Thoracic aorta (tissue), 2 donors: ENCODE results near the gene DIAPH1. TPM values are rescaled to one million over a fixed set of nuclear protein-coding genes. Genes with fewer than 3 reads are reported as not detected.

Experiments
- ATAC-seq: fragments of 150-250 bp; one replicate; pipeline ENCODE4 v1.8.0; 2017; ENCODE audit warnings: low read depth; ENCODE audit not compliant: insufficient number of reproducible peaks, low FRiP score
- DNase-seq: peaks from one replicate; pipeline ENCODE4 v3.0.0-alpha.2; 2020; ENCODE audit warnings: low spot score
- H3K27ac ChIP-seq, 2 donors: fragments of 200-600 bp; sonication (generic); 1 replicate in 1 of 2; 2 replicates in 1 of 2; pipeline ENCODE4 v1.5.1; 2016; ENCODE audit warnings: mild to moderate bottlenecking in 2 of 2, moderate library complexity in 2 of 2
- H3K27me3 ChIP-seq: fragments of 200-600 bp; sonication (generic); replicated peaks from 2 replicates; pipeline ENCODE4 v1.6.0; 2016; ENCODE audit warnings: mild to moderate bottlenecking; ENCODE audit not compliant: insufficient read depth
- H3K36me3 ChIP-seq: fragments of 200-600 bp; sonication (generic); one replicate; pipeline ENCODE4 v1.5.1; 2016
- H3K4me1 ChIP-seq, 2 donors: fragments of 200-600 bp; sonication (generic); 1 replicate in 1 of 2; 2 replicates in 1 of 2; pipeline versions ENCODE4 v1.5.1 to v1.6.0; 2016; ENCODE audit warnings: low read depth in 2 of 2, mild to moderate bottlenecking in 1 of 2; ENCODE audit not compliant: control insufficient read depth in 1 of 2
- H3K4me3 ChIP-seq: fragments of 200-600 bp; sonication (generic); 2 replicates; pipeline ENCODE4 v1.5.1; 2016; ENCODE audit warnings: mild to moderate bottlenecking
- H3K9me3 ChIP-seq: fragments of 200-600 bp; sonication (generic); 2 replicates; pipeline ENCODE4 v1.5.1; 2016
- CTCF ChIP-seq: fragments of 200-600 bp; sonication (generic); IDR thresholded peaks from one replicate; pipeline ENCODE4 v1.5.1; 2019; ENCODE audit warnings: antibody characterized with exemption
- total RNA-seq, 2 donors: library from RNA; depleted of rRNA; stranded (reverse); fragments of >200 nt; gene quantifications; one replicate each; pipeline versions ENCODE4 v1.1.0 to v1.2.3, GENCODE V29; 2016

Gene DIAPH1
- total RNA-seq, 2 donors from 2014 or later, result 91.0 to 93.1 TPM

DNA sequence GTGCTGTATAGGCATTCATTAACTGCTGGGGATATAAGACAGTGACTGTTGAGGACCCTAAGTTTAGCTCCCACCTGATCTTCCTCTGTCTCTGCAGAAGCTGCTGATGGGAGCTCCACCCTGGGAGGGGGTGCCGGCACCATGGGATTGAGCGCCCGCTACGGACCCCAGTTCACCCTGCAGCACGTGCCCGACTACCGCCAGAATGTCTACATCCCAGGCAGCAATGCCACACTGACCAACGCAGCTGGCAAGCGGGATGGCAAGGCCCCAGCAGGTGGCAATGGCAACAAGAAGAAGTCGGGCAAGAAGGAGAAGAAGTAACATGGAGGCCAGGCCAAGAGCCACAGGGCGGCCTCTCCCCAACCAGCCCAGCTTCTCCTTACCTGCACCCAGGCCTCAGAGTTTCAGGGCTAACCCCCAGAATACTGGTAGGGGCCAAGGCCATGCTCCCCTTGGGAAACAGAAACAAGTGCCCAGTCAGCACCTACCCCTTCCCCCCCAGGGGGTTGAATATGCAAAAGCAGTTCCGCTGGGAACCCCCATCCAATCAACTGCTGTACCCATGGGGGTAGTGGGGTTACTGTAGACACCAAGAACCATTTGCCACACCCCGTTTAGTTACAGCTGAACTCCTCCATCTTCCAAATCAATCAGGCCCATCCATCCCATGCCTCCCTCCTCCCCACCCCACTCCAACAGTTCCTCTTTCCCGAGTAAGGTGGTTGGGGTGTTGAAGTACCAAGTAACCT lies 107.8 kb downstream of the DIAPH1 start:
- ATAC-seq, result no peak
- peaks cover 49 to 77% of the 10 kb centered on the region in 2 donors for H3K4me1 ChIP-seq
- H3K36me3 ChIP-seq, result peaks cover 4% of the 10 kb centered on the region

GRCh38 chr5:141510160-141510559 lies 108.6 kb downstream of the DIAPH1 start:
- Histone ChIP-seq H3K27me3 (no peaks in the 10 kb centered on the region), H3K27ac (peak overlapping the region; percentile 97 to 98), H3K9me3 (no peaks in the 10 kb centered on the region), H3K4me1 (peaks cover 40 to 72% of the 10 kb centered on the region in 2 donors), H3K36me3 (peaks cover 4% of the 10 kb centered on the region), H3K4me3 (no peak overlapping the region)
- no peak for DNase-seq
- TF ChIP-seq CTCF, result no peak
- no peak for ATAC-seq

More for the DNA sequence above, 107.8 kb downstream of the DIAPH1 start:
- no peak for TF ChIP-seq CTCF
- Histone ChIP-seq H3K27me3 (no peaks in the 10 kb centered on the region), H3K4me3 (no peak overlapping the region), H3K27ac (peak overlapping the region; percentile 97 to 98), H3K9me3 (no peaks in the 10 kb centered on the region)
- no peak for DNase-seq

- no peak for TF ChIP-seq CTCF
- peaks cover 4% of the 10 kb centered on the region for H3K36me3 ChIP-seq
- peaks cover 29 to 60% of the 10 kb centered on the region in 2 donors for H3K4me1 ChIP-seq
- no peaks in the 10 kb centered on the region for H3K9me3 ChIP-seq
- peak overlapping the region; percentile 97 to 98 for H3K27ac ChIP-seq
- H3K4me3 ChIP-seq, result peak overlapping the region; percentile 62
- no peaks in the 10 kb centered on the region for H3K27me3 ChIP-seq
- DNase-seq (peak; percentile 66), ATAC-seq (peak; percentile 90)
Measured at GRCh38 chr5:141508798-141509611, 109.8 kb downstream of the DIAPH1 start.

DNA sequence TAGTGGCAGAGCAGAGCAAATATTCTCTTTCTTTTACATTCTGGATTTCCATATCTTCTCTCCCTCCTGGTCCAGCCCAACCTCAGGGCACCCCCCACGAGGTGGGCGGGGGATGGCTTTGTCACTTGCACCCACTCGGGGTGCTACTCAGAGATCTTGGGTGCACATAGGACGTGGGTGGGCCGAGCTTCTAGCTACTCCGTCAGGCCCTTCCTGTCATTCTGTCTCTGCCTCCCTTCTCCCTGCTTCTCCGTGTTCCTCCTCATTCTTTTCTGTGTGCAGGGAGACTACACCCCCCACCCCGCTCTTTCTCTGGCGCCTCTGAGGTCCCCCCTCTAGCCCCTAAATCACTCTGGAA lies 110.4 kb downstream of the DIAPH1 start:
- no peak for TF ChIP-seq CTCF
- H3K4me1 ChIP-seq, result peaks cover 29 to 54% of the 10 kb centered on the region in 2 donors
- DNase-seq (no peak), ATAC-seq (no peak)
- H3K27me3 ChIP-seq, result no peaks in the 10 kb centered on the region
- H3K36me3 ChIP-seq, result peaks cover 4% of the 10 kb centered on the region
- peak overlapping the region; percentile 97 to 98 for H3K27ac ChIP-seq
- no peaks in the 10 kb centered on the region for H3K9me3 ChIP-seq
- H3K4me3 ChIP-seq, result peak overlapping the region; percentile 62

DNA sequence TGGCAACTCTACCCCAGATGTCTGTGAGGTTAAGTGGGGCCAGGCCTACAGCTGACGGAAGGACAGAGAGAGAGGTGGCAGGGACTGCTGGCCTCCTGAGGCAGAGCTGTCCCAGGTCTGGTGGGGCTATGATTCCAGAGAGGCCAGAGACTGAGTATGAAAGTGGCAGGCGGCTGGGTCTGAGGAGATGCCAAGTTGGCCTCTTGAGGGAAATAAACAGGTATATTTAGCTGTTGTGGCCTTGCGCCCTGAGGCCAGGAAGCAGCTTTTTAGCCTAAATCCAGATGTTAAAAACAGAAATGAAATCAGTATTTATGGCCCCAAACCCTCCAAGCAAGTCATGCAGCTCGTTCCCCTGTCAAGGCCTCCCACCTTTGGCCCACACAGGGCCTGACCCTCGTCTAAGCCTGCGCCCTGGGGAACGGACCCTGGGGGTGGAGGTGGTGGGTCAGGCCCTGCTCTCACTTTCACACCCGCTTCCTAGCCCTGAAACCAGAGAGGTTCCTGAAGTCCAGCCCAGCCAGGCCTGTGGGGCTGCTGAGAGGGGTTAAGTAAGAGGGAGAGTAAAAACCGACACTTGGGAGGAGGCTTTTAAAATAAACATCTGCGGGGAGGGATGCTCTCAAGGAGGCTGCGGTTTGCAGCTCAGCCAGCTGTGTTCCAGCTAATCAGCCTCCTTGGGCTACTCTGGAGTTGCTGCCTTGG lies 111.3 kb downstream of the DIAPH1 start:
- no peak overlapping the region for H3K4me3 ChIP-seq

More for the DNA sequence above, 111.3 kb downstream of the DIAPH1 start:
- no peak for TF ChIP-seq CTCF
- Histone ChIP-seq H3K27me3 (no peaks in the 10 kb centered on the region), H3K4me1 (peaks cover 26 to 52% of the 10 kb centered on the region in 2 donors), H3K36me3 (peaks cover 10% of the 10 kb centered on the region), H3K9me3 (no peaks in the 10 kb centered on the region), H3K27ac (peak overlapping the region; percentile 97 to 98)
- ATAC-seq (no peak), DNase-seq (no peak)
